Activated T-cell treated with anti-CD3 and anti-CD28 coated beads, Interleukin-2, amount 50 U/mL, for 72 hours (primary cell): ENCODE data around the gene ROR1. TPM values are rescaled to one million over a fixed set of nuclear protein-coding genes. Genes with fewer than 3 reads are reported as not detected.
"Not testable (repeated sequence)": the region's sequence is repeated elsewhere in the genome, so short reads cannot be mapped to it uniquely, and the experiment has no call there.

Experiments used
- ATAC-seq, 2 donors: fragments of 150-1000 bp; cut with Tn5 transposase; replicated peaks in 1 of 2; 2 replicates each; pipeline ENCODE4 v1.10.0; 2021; ENCODE audit warnings: moderate library complexity in 2 of 2, mild to moderate bottlenecking in 1 of 2
- DNase-seq, 2 donors: peaks; one replicate each; pipeline ENCODE4 v3.0.0; 2021 to 2022; ENCODE audit warnings: mixed read lengths in 1 of 2
- H3K27ac Mint-ChIP-seq: one replicate; pipeline ENCODE4 v1.8.0; 2022; ENCODE audit warnings: mild to moderate bottlenecking, moderate library complexity, mixed read lengths
- H3K27me3 Mint-ChIP-seq: one replicate; pipeline ENCODE4 v1.8.0; 2022; ENCODE audit warnings: low read depth, mixed read lengths
- H3K36me3 Mint-ChIP-seq, 2 donors: one replicate each; pipeline ENCODE4 v1.8.0; 2022; ENCODE audit warnings: mixed read lengths in 2 of 2, mild to moderate bottlenecking in 1 of 2; ENCODE audit not compliant: insufficient read depth in 2 of 2
- H3K4me1 Mint-ChIP-seq: one replicate; pipeline ENCODE4 v1.8.0; 2022; ENCODE audit warnings: low read depth, mixed read lengths
- H3K4me3 Mint-ChIP-seq, 2 donors: one replicate each; pipeline ENCODE4 v1.8.0; 2022; ENCODE audit warnings: mild to moderate bottlenecking in 2 of 2, mixed read lengths in 2 of 2, moderate library complexity in 2 of 2
- H3K9me3 Mint-ChIP-seq, 2 donors: one replicate each; pipeline ENCODE4 v1.8.0; 2022; ENCODE audit warnings: mixed read lengths in 2 of 2
- total RNA-seq, 2 donors: library from RNA; stranded (reverse); gene quantifications; one replicate each; pipeline ENCODE4 v1.2.3, GENCODE V29; 2022

ROR1 gene
- total RNA-seq, 2 donors from 2014 or later = 0.19 TPM; not detected in 1

GRCh38 chr1:63804829-63805484, 31.1 kb downstream of the ROR1 start:
- H3K4me3 Mint-ChIP-seq = no peak overlapping the region
- H3K27me3 Mint-ChIP-seq = peaks cover 20% of the 10 kb centered on the region
- no peak overlapping the region for H3K27ac Mint-ChIP-seq
- ATAC-seq (no peak), DNase-seq (no peak)
- H3K9me3 Mint-ChIP-seq = peaks cover 0 to 3% of the 10 kb centered on the region in 2 donors
- no peaks in the 10 kb centered on the region for H3K4me1 Mint-ChIP-seq
- no peaks in the 10 kb centered on the region for H3K36me3 Mint-ChIP-seq

GRCh38 chr1:63807046-63807445, 33.2 kb downstream of the ROR1 start:
- H3K4me1 Mint-ChIP-seq = no peaks in the 10 kb centered on the region
- H3K4me3 Mint-ChIP-seq = no peak overlapping the region
- H3K27ac Mint-ChIP-seq = no peak overlapping the region
- H3K9me3 Mint-ChIP-seq = peaks cover 0 to 3% of the 10 kb centered on the region in 2 donors
- H3K27me3 Mint-ChIP-seq = peaks cover 20% of the 10 kb centered on the region
- H3K36me3 Mint-ChIP-seq = no peaks in the 10 kb centered on the region
- DNase-seq = no peak
- no peak for ATAC-seq

- no peak overlapping the region for H3K4me3 Mint-ChIP-seq
- ATAC-seq (no peak), DNase-seq (no peak)
- no peaks in the 10 kb centered on the region for H3K36me3 Mint-ChIP-seq
- H3K4me1 Mint-ChIP-seq = no peaks in the 10 kb centered on the region
- H3K27me3 Mint-ChIP-seq = peaks cover 20% of the 10 kb centered on the region
- no peak overlapping the region for H3K27ac Mint-ChIP-seq
- H3K9me3 Mint-ChIP-seq = peaks cover 0 to 3% of the 10 kb centered on the region in 2 donors
These were observed 37.2 kb downstream of the ROR1 start for GRCh38 chr1:63810936-63811469.

- H3K36me3 Mint-ChIP-seq = peaks cover 0 to 2% of the 10 kb centered on the region in 2 donors
- H3K4me1 Mint-ChIP-seq = no peaks in the 10 kb centered on the region
- peaks cover 4 to 5% of the 10 kb centered on the region in 2 donors for H3K9me3 Mint-ChIP-seq
- DNase-seq = no peak
- ATAC-seq = no peak
- peaks cover 20% of the 10 kb centered on the region for H3K27me3 Mint-ChIP-seq
- no peak overlapping the region for H3K27ac Mint-ChIP-seq
- H3K4me3 Mint-ChIP-seq = no peak overlapping the region
These were observed 38.4 kb downstream of the ROR1 start for GRCh38 chr1:63812071-63812700.

GRCh38 chr1:63813829-63814277, 40.0 kb downstream of the ROR1 start:
- no peak for ATAC-seq
- H3K27me3 Mint-ChIP-seq = peaks cover 10% of the 10 kb centered on the region
- peaks cover 0 to 2% of the 10 kb centered on the region in 2 donors for H3K36me3 Mint-ChIP-seq

GRCh38 chr1:63816217-63816815, 42.5 kb downstream of the ROR1 start:
- not testable (repeated sequence) for H3K9me3 Mint-ChIP-seq, DNase-seq, H3K27me3 Mint-ChIP-seq, H3K27ac Mint-ChIP-seq, H3K36me3 Mint-ChIP-seq, ATAC-seq, H3K4me1 Mint-ChIP-seq, H3K4me3 Mint-ChIP-seq

More at GRCh38 chr1:63813829-63814277, 40.0 kb downstream of the ROR1 start:
- Mint-ChIP-seq H3K4me3 (no peak overlapping the region), H3K9me3 (peaks cover 1 to 5% of the 10 kb centered on the region in 2 donors), H3K27ac (no peak overlapping the region), H3K4me1 (no peaks in the 10 kb centered on the region)
- DNase-seq = no peak

GRCh38 chr1:63817152-63817667, 43.4 kb downstream of the ROR1 start:
- DNase-seq (no peak), ATAC-seq (no peak)
- no peak overlapping the region for H3K27ac Mint-ChIP-seq
- H3K9me3 Mint-ChIP-seq = peaks cover 1 to 5% of the 10 kb centered on the region in 2 donors
- H3K27me3 Mint-ChIP-seq = no peaks in the 10 kb centered on the region
- no peak overlapping the region for H3K4me3 Mint-ChIP-seq
- peaks cover 0 to 2% of the 10 kb centered on the region in 2 donors for H3K36me3 Mint-ChIP-seq
- H3K4me1 Mint-ChIP-seq = no peaks in the 10 kb centered on the region

GRCh38 chr1:63817700-63818099, 43.9 kb downstream of the ROR1 start:
- DNase-seq = no peak
- Mint-ChIP-seq H3K4me3 (no peak overlapping the region), H3K27me3 (no peaks in the 10 kb centered on the region), H3K27ac (no peak overlapping the region), H3K4me1 (no peaks in the 10 kb centered on the region), H3K36me3 (peaks cover 0 to 2% of the 10 kb centered on the region in 2 donors), H3K9me3 (peaks cover 1 to 5% of the 10 kb centered on the region in 2 donors)
- ATAC-seq = no peak

GRCh38 chr1:63818567-63819325, 44.9 kb downstream of the ROR1 start:
- Mint-ChIP-seq H3K36me3 (peaks cover 0 to 2% of the 10 kb centered on the region in 2 donors), H3K9me3 (peaks cover 1 to 5% of the 10 kb centered on the region in 2 donors), H3K4me3 (no peak overlapping the region), H3K27ac (no peak overlapping the region), H3K4me1 (no peaks in the 10 kb centered on the region), H3K27me3 (no peaks in the 10 kb centered on the region)
- ATAC-seq (no peak), DNase-seq (no peak)

GRCh38 chr1:63819795-63820194, 46.0 kb downstream of the ROR1 start:
- Mint-ChIP-seq H3K4me3 (no peak overlapping the region), H3K36me3 (peaks cover 0 to 2% of the 10 kb centered on the region in 2 donors), H3K27ac (no peak overlapping the region), H3K9me3 (peaks cover 1 to 5% of the 10 kb centered on the region in 2 donors), H3K27me3 (no peaks in the 10 kb centered on the region), H3K4me1 (no peaks in the 10 kb centered on the region)
- ATAC-seq (no peak), DNase-seq (no peak)

- peaks cover 0 to under 1% of the 10 kb centered on the region in 2 donors for H3K36me3 Mint-ChIP-seq
- peaks cover under 1 to 7% of the 10 kb centered on the region in 2 donors for H3K9me3 Mint-ChIP-seq
- DNase-seq = no peak
- H3K4me1 Mint-ChIP-seq = no peaks in the 10 kb centered on the region
- no peaks in the 10 kb centered on the region for H3K27me3 Mint-ChIP-seq
- no peak overlapping the region for H3K4me3 Mint-ChIP-seq
- ATAC-seq = no peak
- H3K27ac Mint-ChIP-seq = no peak overlapping the region
These were observed 47.5 kb downstream of the ROR1 start for GRCh38 chr1:63821091-63822005.

- DNase-seq = no peak
- no peaks in the 10 kb centered on the region for H3K36me3 Mint-ChIP-seq
- ATAC-seq = no peak
- no peaks in the 10 kb centered on the region for H3K4me1 Mint-ChIP-seq
- no peak overlapping the region for H3K27ac Mint-ChIP-seq
- no peaks in the 10 kb centered on the region for H3K27me3 Mint-ChIP-seq
- H3K4me3 Mint-ChIP-seq = no peak overlapping the region
- H3K9me3 Mint-ChIP-seq = peaks cover 0 to 3% of the 10 kb centered on the region in 2 donors
These were observed 48.7 kb downstream of the ROR1 start for GRCh38 chr1:63822540-63822939.
